Uterus (tissue), 2 donors: Measurements from ENCODE around the gene TRANK1.

Experiments
- CTCF ChIP-seq, 4 experiments: fragments of 200-600 bp in 2 of 4; fragments of 450-650 bp in 2 of 4; sonication (generic) in 2 of 4; IDR thresholded peaks; one replicate each; pipeline ENCODE4 v1.5.1; 2016 to 2019; ENCODE audit warnings: antibody characterized with exemption in 4 of 4, mild to moderate bottlenecking in 2 of 4, moderate library complexity in 1 of 4
- POLR2A ChIP-seq, 2 donors: fragments of 450-650 bp; IDR thresholded peaks; one replicate each; pipeline ENCODE4 v1.6.1; 2016; ENCODE audit warnings: antibody characterized with exemption in 2 of 2, mild to moderate bottlenecking in 1 of 2, moderate library complexity in 1 of 2

- TF ChIP-seq CTCF (IDR thresholded peaks at IDR 0.05), result no peak
- no peak for TF ChIP-seq POLR2A (IDR thresholded peaks at IDR 0.05)
Measured at GRCh38 chr3:36795622-36796021, 149.2 kb downstream of the TRANK1 start.
